Skeletal muscle cell (primary cell): ENCODE measurements around the gene SRCIN1.

ENCODE experiments used
- DNase-seq: peaks from one replicate; pipeline ENCODE4 v3.0.0-alpha.2; 2010; ENCODE audit warnings: low read depth
- H3K4me3 ChIP-seq: 2 replicates; pipeline ENCODE4 v1.5.1; 2011; ENCODE audit warnings: low read depth, mild to moderate bottlenecking, control low read depth, low read length, moderate library complexity

SRCIN1 gene

DNA sequence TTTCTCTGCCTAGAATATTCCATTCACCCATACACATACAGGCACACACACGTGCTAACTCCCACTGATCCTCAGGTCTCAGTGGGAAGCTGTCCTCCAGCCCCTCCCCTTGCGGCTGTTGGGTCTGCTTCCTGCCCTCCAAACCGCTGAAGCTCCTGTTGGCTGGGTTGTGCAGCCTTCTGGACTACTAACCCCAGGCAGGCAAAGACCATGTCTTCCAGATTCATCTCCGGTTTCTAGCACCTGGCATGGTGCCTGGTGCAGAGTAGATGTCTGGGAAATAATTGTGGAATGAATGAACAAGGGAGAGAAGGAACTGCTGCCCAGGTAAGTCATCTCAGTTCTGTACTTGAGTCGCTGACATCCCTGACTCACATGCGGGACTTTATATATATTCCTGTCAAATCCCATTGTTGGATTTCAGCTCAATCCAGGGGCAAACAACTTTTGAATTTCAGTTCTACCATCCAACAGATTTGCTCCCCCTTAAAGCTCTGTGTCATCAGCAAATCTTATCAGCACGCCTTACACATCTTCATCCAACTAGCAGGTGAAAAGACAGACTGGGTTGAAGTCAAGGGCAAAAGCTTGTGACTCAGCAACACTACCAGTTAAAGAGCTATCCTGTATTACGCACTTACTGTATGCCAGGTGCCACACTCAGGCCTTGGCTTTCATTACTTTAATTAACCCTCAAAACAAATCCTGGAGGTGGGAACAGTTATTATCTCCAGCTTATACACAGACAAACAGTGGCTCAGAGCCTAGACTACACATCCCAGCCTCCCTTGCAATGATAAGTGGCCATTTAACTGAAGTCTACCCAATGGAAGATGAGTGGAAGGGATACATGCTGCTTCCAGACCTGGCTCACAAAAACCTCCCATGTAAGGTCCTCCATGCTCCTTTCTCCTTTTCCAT lies 51.1 kb downstream of the SRCIN1 start:
- DNase-seq: no peak
- no peak overlapping the region for H3K4me3 ChIP-seq

DNA sequence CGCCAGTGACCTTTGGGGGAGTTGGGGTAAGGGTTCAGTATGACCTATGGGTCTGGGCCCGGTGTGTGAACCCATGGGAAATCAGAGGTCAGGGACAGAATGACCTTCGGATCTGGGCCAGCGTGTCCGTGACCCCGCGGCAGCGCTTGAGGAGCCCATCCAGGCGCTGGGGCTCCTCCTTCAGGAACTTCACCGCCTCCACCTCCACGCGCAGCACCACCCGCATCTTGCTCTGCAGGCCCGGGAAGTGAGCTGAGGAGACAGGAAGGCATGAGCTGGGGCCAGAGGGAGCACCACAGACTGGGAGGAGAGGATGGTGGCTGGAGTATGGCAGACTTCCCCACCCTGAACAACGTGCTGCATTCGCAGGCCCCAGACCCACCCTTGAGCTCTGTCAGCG lies 53.4 kb downstream of the SRCIN1 start:
- H3K4me3 ChIP-seq: no peak overlapping the region
- DNase-seq: no peak

DNA sequence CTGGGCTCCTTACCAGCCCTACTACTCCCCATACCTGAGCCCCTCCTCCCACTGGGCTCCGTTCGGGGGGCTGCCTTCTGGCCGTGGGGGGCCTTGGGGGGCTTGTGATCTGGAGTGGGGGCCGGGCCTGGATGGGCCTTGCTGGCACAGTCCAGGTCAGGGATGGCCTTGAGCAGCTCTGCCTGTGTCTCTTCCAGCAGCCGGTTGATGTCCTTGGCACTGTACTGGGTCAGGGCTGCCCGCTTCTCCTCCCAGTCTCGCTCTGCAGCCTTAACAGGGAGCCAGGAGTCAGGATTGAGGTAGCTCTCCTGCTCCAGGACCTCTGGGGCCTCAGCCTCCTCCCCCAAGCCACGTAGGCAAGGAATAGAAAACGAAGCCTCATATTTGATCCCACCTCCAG lies 54.6 kb downstream of the SRCIN1 start:
- H3K4me3 ChIP-seq: no peak overlapping the region
- DNase-seq: no peak

DNA sequence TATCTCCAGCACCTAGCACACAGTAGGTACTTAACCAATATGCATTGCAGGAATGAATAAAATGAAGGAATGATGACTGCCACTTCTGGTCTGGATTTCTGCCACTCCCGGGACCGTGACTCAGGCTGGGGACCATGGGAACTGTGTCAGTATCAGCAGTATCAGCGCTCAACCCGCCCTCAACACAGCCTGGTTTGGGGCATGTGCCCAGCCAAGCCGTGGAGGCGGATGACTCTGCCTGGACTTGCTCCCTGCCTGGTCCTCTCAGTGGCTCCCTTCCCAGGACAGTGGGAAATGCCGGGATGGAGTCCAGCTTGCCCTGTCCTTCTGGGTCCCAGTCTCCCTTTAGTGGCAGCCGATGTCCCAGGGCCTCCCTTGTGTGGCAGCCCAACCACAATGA lies 55.1 kb downstream of the SRCIN1 start:
- H3K4me3 ChIP-seq: no peak overlapping the region
- no peak for DNase-seq

DNA sequence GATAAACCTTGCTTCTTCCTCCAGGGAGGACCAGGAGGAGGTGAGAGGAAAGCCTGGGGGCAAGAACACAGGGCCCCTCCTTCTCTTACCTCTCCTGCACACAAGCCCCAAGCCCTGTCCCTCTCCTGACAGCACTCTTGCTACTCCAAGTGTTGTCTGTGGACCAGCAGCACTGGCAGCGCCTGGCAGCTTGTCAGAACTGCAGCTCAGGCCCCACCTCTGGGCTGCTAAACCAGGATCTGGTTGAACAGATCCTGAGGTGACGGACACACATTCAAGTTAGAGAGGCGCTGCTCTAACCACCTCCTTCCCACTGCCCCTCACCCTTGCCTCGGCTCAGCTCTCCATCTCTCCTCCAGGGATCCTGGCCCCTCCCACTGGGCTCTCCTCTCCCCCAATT lies 56.5 kb downstream of the SRCIN1 start:
- DNase-seq: no peak
- H3K4me3 ChIP-seq: no peak overlapping the region

DNA sequence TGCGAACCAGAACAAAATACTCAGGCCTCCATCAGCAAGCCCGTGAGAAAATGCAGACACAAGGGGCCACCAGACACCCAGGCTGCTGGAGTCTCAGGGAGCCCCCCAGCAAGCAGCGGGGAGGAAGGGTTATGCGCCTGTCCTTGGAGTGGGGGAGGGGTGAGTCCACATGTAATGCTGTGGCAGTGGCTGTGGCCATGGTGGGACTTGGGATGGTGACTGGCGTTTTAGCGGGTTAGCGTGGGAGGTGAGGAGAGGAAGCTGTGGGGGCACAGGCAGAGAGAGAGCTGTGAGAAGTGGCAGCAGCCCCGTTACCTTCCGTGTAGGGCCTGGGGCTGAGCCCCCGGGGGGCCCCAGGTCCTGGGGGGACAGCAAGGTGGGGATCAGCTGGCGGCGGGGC lies 58.3 kb downstream of the SRCIN1 start:
- DNase-seq: no peak
- H3K4me3 ChIP-seq: no peak overlapping the region

DNA sequence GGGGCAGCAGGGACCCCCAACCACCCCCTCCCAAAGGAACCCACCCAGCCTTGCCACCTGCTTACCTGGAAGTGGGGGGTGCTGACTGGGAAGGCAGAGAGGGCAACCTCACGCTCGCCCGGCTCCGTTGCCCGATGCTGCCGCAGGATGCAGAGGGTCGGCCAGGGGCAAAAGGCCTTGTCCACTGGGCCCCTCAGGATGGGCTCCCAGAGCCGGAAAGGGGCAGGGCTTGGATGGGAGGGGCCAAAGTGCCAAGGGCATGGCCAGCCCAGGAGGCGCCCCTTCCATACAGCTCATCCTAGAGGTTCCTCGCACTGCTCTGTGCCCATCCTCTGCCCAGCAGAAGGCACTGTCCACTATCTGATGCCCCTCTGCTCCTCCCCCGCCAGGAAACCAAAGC lies 59.4 kb downstream of the SRCIN1 start:
- H3K4me3 ChIP-seq: no peak overlapping the region
- no peak for DNase-seq

DNA sequence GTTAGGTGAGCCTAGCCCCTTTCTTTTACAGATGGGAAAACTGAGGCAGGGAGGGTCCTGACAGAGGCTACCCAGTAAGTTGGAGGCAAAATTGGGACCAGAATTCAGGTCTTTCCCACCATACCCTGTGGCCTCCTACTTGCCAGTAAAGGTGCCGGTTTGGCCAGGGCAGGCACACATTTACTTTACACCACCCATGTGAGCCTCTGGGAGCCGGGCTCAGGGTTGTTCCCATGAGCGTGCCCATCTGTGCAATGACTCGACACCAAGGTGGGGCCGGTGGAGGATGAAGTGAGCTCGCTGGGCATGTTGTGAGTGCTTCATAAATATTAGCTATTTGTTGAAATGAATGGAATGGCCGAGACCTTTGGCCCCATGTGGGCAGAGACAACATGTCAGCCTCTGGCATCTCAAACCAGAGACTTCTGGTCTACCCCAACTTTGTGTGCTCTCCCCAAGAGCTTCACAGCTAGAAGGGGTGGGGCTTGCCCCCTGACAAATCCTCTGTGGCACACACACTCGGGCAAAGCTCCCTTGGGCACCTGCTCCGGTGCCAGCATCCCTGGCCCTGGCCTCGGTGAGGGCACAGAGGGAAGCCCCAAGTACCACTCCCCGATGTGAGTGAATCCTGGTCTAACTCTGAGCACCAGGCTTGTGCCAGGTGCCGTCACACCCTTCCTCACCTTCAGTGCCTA lies 60.1 kb downstream of the SRCIN1 start:
- H3K4me3 ChIP-seq: no peak overlapping the region
- no peak for DNase-seq

DNA sequence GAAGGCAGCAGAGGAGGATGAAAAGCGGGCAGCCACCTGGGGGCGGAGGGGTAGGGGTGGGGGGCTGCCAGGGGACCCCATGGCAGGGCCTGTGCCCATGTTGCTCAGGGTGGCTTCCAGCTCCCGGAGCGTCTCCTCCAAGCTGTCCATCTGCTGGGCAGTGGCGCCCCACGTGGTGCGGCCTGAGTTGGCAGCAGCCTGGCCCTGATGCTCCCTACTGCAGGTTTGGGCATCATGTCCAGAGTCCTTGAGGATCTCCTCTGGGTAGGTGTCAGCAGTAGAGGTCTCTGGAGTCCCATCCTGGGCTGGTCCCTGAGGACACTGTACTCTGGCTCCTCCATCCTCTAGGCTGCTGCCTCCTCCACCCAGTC lies 60.9 kb downstream of the SRCIN1 start:
- no peak overlapping the region for H3K4me3 ChIP-seq
- DNase-seq: no peak

DNA sequence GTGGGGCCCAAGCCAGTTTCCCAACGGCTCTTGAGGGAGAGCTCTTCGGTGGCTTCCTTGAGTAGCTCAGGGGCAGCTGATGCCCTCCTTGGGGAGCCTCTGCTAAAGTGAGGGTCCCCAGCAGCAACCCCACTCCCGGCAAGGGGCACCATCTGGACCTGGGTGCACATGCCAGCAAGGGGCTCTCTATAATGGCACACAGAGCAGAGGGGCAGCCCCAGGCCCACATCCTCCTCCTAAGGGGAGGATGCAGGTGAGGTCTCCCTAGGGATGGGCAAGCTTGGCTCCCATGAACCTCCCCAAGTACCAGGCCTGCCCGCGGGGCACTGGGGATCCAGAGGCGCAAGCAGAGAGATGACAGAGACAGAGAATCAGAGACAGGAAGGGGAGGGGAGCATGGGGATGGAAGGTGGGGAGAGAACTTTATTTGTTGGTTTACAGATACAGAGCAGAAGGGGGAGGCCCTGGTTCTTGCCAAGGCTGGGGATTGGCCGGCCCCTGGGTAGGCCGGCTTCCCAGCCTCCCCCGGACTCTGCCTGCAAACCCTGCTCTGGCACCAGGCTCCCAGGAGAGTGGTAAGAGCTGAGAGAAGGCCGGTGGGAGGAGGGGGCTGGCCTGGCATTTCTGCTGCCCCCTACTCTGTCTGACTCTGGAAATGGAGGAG lies 61.4 kb downstream of the SRCIN1 start:
- H3K4me3 ChIP-seq: no peak overlapping the region
- DNase-seq: no peak

DNA sequence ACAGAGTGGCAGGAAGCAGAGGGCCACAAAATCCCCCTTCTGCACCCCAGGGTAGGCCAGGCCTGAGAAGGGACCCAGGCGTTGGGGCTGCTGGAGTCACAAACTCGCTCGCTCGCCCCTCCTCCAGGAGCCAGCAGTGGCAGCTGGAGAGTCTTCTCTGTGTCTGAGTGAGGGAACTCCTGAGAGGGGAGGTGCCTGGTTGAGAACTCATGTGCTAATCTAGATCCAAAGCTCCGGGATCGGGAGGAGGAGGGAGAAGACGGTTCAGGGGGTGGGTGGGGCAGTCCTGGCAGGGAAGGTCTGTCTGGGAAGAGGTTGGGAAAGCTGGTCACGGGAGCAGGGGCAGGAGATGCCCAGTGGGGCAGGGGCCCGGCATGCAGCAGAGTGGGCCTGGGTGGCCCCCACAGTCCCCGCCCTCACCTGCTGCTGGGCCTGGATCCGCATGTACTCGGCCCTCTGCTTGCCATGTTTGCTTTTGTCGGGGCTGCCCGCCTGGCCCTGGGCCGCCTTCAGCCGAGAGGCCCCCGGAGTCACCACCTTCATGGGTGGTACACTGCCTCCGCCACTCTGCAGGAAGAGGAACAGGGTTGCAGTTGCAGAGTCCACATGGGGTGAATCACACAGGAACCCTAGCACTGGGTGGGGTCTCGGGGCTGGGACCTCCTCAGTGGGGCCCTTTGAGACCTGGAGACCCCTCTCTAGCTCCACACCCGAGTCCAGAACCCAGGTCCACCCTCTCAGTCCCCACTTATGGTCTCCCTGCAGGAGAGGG lies 62.2 kb downstream of the SRCIN1 start:
- DNase-seq: no peak
- no peak overlapping the region for H3K4me3 ChIP-seq

DNA sequence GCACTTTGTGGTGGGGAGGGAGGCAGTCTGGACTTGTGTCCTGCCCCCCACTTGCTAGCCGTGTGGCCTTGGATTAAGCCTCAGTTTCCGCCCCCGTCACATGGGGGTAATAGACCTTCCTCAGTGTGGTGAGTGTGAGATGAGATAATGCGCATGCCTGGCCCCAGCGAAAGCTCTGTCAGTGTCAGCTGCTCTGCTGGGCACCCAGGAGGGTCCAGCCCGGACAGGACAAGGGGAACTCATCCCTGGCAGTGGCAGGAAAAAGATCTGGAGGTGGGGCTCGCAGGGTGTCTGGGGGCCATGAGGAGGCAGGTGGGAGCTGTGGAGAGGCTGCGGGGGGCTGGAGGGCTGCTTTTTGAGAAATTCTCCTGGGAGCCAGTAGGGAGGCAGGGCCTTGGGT lies 63.5 kb downstream of the SRCIN1 start:
- DNase-seq: no peak
- H3K4me3 ChIP-seq: no peak overlapping the region

DNA sequence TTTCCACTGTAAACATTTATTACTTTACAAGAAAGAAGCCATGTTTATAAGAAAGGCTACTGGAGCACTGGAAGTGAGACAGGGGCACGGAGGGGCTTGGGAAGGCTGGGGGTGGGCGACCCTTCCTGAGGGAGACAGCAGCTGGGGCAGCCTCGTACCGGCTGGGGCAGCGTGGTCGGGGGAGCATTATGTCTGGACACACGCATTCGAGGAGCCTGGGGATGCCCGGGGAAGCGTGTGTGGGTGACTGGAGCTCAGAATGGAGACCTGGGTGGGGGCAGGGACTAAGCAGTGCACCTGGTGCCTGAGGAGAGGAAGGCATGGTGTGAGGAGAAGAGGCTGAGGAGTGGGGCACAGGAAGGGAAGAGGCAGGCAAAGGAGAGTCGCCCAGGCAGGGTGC lies 64.5 kb downstream of the SRCIN1 start:
- no peak for DNase-seq
- H3K4me3 ChIP-seq: no peak overlapping the region

DNA sequence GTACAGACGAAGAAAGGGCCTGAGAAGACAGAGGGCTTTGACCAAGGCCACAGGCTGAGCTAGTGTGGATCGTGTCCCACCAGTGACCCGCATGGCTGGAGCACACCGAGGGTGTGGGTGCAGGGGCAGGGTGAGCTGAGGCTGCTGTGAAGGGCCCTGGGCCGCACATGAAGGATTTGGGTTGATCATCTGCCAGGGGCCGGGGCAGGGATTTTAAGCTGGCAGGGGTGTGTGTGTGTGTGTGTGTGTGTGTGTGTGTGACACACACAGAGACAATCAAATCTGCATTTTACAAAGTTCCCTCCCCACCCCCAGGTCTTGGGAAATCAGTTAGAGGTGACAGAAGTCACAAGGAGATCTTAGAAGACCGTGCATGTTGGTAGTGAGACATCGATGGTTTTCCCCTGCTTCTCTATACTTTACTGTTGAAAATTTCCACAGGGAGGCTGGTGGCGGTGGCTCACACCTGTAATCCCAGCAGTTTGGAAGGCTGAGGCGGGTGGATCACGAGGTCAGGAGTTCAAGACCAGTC lies 65.2 kb downstream of the SRCIN1 start:
- no peak for DNase-seq
- no peak overlapping the region for H3K4me3 ChIP-seq

DNA sequence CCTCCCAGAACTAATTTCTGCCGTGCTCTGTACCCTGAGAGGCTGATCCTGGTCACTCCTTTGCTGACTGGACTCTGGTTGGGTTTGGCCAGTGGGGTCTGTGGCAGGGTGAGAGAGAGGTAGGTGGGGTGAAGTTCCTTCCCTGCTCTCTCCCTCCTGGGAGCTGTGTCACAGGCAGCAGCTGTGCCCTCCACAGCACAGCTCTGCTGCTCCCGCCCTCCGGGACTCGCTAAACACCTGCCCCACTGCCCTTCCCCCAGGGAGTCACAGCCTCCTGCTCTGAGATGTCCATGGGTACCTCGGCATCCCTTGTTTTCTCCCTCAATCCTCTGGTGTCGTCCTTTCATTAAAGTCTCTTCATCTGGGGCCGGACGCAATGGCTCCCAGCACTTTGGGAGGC lies 66.4 kb downstream of the SRCIN1 start:
- H3K4me3 ChIP-seq: no peak overlapping the region
- DNase-seq: no peak

DNA sequence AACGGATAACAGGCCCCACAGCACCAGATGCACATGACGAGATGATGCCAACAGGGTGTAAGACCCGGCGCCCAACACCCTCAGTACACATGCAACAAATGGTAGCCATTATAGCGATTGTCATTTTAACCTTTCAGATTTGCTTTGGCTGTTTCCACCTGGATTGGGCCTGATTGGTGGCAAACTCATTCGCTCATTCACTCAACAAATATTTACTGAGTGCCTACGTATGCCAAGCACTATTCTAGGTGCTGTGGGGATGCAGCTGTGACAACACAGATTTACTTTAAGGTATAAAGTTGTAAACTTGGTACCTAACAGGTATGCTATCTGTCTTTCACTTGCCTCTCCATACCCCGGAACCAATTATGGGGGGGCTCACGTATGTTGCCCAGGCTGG lies 66.8 kb downstream of the SRCIN1 start:
- no peak overlapping the region for H3K4me3 ChIP-seq
- no peak for DNase-seq

DNA sequence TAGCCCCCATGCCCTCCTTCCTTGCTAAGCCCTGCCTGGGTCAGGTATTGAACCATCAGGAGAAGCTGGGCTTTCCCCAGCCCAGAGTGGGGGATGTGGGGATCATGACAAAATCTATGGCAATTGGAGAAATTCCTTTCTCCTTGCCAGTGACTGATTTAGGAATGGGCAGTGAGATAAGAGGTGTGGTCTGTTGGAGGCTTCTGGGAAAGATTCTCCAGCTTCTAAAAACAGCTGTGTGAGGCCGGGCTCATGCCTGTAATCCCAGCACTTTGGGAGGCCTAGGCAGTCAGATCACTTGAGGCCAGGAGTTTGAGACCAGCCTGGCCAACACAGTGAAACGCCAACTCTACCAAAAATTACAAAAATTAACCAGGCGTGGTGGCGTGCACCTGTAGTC lies 69.1 kb downstream of the SRCIN1 start:
- no peak overlapping the region for H3K4me3 ChIP-seq
- DNase-seq: no peak

DNA sequence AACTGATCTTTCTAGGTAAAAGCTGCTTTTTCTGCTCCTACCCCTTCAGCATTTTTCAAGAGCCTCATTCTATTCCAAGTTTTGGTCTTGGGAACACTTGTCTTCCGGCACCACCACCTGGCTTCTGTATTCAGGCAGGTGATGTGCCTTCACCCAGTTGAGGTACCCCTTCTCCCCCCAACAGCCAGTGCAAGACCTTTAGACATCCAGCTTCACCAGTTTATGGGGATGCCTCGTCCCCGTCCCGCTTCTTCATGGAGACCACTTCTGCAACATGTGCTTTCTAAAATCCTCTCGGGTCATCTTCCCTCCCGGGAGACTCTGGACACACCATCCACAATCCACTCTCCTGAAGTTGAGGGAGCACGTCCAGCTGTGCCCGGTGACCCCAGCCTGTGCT lies 69.9 kb downstream of the SRCIN1 start:
- no peak for DNase-seq
- H3K4me3 ChIP-seq: no peak overlapping the region

DNA sequence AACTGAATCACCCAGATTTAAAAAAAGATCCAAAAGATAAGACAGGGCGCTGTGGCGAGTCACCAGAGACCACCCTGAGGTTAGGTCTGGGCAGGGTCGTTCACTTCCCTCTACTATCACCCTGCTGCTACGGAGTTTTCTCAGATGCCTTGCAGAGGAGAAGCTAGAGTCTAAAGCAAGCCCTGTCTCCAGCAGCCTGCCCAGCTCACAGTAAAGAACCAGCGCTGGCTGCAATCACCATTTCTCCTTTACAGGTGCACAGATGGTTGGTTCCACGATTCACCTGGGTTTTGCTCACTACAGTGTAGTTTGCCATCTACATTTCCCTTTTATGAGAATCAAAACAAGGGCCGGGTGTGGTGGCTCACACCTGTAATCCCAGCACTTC lies 71.3 kb downstream of the SRCIN1 start:
- no peak for DNase-seq
- no peak overlapping the region for H3K4me3 ChIP-seq
